H4 (cell line): ENCODE data around the gene SRSF8. TPM values are rescaled to one million over a fixed set of nuclear protein-coding genes. Genes with fewer than 3 reads are reported as not detected.
"Not testable (repeated sequence)": the region's sequence is repeated elsewhere in the genome, so short reads cannot be mapped to it uniquely, and the experiment has no call there.

Experiments
- DNase-seq: peaks from one replicate; pipeline ENCODE4 v3.0.0-alpha.2; 2015; ENCODE audit warnings: low spot score
- total RNA-seq: library from RNA; depleted of rRNA; stranded (reverse); fragments of >200 nt; shearing (Covaris generic); gene quantifications from 2 replicates; pipeline ENCODE4 v1.2.3, GENCODE V29; 2014

SRSF8 gene
- total RNA-seq, 1 experiment from 2014 or later, result 24.2 TPM

DNA sequence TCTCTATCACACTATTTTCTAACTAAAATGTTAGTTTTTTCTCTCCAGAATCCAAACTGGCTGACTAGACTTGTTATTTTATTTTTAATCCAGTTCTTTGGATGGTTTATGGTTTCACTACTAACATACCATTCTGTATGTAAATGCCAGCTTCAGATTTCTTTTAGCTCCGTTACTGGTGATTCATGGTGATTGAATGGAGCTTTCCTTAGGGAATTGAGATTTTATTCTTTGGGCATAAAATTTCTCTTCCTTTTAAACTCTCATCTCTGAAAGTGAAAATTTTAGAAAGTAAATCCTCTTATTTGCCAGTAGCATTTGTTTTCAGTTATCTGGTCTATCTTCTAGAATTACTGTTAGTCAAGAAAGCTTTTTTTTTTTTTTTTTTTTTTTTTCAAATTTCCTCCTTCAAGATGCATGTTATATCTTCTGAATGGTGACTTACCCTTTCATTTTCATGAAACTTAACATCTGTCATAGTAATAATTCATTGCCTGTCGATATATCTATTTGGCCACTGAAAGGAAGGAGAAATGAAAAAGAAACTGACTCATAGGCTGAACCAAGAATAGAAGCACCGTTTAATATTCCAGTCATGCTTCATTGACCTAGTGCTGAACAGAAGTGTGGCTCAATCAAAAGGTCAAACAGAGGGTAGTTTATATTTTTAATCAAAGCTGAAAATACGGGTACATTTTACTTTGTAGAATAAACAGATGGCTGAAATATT lies 29.3 kb downstream of the SRSF8 start:
- DNase-seq, result no peak

DNA sequence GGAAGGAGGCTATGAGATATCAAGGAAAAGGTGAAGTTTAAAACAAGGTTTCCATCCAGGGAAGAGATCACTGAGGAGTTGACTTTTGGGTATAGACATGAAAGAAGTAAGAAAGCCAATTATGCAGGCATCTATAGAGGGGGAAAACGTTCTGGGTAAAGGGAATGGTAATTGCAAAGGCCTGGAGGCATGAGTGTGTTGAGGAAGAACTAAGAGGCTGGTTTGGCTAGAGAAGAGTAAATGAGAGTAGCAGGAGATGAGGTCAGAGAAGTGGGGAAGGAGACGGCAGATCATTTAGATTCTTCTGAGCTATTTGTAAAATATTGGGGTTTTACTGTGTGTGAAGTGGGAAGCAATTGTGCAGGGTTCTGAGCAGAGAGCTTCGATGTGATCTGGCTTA lies 30.5 kb downstream of the SRSF8 start:
- DNase-seq, result no peak

DNA sequence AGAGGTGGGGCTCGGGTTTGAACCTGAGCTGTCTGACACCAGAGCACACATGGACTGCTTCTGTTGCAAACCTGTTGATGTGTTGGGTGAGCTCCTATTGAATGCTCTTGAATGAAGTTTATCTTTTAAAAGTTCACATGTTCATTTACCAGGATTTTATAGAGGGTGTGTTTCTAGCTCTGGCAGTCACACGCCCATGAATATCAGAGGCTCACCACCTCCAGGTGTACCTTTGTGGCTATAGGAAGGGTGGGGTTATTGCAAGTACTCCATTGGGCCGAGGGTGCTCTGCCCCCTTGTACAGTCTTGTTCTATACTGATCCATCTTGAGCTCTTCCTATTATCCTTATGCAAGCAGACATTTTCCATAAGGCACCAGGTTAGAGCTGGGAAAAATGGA lies 32.1 kb downstream of the SRSF8 start:
- no peak for DNase-seq

DNA sequence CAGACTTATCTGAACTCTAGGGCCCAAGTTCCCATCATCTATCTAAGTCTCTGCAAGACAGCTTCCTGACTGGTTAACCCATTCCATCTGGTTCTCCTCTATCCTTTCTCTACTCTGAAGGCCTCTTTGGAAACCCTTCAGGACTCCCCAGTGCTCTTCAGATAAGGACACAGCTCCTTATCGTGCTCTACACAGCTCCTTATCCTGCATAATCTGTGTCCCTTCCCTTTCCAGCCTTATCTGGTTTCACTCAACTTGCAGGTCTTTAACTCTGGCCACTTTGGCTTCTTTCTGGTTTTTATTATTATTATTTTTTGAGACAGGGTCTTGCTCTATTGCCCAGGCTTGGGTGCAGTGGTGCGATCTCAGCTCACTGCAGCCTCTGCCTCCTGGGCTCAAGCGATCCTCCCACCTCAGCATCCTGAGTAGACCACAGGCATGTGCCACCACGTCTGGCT lies 33.5 kb downstream of the SRSF8 start:
- no peak for DNase-seq

DNA sequence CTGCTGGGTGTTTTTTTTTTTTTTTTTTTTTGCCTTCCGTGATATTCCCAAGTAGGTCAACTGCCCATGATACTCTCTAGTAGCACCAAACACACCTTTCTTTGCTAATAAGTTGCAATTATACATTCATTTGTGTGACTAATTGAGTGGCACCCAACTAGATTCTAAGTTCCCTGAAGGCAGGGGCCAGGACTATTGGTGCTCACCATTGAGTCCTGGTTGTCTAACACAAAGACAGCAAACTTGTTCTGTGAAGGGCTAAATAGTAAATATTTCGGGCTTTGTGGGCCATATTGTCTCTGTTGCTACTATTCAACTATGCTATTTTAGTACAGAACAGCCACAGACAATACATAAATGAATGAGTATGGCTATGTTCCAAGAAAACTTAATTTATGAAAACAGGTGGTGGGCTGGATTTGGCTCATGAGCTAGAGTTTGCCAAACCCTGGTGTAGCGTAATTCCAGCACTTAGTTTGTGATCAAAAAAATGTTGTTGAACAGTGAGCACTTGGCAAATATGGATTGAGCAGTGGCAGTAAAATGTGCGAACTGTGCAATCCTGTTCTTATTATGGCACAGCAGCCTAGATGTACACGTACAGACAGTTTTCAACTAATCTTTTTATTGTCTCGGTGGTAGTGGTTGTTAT lies 34.3 kb downstream of the SRSF8 start:
- DNase-seq, result no peak

DNA sequence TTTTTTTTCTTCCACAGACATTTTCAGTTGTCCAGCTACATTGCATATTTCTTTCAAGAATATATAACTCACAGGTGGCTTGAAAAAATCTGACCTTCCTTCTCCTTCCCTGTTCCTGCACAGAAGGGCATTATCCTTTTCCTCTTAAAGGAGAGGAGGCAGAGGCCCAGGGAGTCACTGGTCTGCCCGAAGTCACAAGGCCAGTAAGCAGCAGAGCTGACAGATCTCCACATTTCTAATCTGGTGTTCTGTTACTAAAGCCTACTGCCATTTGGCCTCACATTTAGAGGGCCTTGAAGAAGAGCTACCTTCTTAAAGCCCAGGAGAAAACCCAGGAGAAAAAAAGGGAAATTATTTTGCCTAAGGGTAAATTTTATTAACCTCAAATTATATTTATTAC lies 35.2 kb downstream of the SRSF8 start:
- DNase-seq, result no peak

DNA sequence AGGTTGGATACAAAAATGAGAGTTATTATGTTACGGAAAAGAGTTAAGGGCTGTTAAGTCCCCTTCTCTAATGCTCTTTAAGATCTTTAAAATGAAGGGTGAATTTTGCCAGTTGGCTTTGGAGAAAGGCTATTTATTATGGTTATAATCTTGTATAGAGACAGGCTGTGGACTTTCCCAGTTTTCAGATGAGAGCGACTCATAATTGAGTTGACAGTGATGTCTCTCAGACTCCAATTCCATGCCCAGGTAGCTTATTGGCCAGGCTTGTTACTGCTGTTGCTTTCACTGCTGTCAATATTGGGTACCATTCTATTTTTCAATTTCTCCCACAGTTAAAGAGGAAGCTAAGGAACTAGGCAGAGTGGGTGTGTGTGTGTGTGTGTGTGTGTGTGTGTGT lies 36.0 kb downstream of the SRSF8 start:
- no peak for DNase-seq

DNA sequence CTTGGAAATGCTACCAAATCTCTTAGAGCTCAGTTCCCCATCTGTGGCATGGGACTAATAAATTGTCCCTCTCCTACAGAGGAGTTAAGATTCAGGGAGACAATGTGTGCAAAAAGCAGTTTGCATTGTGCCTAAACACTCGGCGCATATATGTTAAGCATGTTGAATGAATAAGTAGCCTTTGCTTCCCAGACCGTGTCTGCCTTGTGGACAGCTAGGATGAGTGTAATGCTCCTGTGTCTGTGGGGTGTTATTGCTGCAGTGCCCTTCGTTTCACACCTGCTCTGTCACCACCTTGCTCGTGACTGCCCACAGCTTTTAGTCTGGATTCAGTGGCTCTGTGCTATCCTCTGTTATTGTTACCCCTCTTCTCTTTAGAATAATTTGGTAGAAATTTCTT lies 37.0 kb downstream of the SRSF8 start:
- DNase-seq, result no peak

DNA sequence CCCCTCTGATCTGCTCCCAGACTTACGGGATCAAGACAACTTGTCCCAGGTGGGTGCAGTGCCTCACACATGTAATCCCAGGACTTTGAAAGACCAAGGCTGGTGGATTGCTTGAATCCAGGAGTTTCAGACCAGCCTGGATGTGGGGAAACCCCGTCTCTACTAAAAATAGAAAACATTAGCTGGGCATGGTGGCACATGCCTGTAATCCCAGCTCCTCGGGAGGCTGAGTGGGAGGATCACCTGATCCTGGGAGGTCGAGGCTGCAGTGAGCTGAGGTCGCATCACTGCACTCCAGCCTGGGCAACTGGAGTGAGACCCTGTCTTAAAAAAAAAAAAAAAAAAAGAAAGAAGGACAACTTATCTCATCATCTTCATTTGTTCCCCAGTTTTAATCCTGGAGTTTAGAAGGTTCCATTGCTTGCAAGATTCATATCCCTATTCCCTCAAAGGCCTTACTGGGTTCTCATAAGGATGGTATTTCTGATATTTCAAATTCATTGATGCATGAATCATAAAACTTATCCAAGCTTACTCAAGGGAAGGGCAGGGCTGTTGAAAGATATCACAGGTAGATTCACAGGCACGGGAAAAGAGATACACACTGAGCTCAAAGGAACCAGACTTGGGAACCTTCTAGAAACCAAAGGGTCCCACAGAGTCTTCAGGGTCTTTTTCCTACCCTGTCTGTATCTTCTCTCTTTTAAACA lies 37.6 kb downstream of the SRSF8 start:
- no peak for DNase-seq

DNA sequence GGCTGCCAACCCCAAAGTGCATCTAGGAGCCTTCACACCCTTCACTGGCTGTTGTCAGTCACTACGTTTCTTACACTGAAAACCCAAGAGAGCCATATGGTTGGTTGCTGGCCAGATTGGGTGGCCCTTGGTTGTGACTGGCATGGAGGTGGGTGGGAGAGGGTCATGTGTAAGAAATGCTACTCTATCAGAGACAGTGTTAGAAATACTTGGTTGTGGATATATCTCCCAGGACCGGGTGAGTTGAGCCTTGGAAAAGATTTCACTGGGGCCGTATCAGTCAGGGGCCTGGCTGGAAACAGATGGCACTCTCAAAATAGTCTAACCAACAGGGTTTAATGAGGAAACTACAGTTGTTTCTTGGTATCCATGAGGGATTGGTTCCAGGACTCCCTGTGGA lies 38.1 kb downstream of the SRSF8 start:
- no peak for DNase-seq

DNA sequence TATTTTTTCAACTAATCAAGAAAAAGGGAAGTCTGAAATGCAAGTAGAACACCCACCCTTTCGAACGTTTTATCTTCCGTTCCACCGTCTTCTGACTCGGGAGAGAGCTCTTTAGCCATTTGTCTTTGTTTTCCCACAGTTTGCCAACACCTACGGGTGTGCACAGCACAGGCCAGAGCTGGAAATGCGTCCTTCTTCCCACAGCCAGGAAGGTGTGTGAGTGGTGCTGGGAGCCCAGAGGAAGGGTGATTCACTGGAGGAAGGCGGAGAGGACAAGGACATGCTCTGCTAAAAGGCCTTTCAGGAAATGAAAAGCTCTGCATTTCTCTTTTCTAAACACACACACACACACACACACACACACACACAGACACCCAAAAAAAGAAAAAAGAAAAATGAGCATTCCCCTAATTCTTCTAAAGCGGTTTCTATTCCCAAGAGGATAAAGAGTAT lies 41.5 kb downstream of the SRSF8 start:
- DNase-seq, result peak; percentile 42

DNA sequence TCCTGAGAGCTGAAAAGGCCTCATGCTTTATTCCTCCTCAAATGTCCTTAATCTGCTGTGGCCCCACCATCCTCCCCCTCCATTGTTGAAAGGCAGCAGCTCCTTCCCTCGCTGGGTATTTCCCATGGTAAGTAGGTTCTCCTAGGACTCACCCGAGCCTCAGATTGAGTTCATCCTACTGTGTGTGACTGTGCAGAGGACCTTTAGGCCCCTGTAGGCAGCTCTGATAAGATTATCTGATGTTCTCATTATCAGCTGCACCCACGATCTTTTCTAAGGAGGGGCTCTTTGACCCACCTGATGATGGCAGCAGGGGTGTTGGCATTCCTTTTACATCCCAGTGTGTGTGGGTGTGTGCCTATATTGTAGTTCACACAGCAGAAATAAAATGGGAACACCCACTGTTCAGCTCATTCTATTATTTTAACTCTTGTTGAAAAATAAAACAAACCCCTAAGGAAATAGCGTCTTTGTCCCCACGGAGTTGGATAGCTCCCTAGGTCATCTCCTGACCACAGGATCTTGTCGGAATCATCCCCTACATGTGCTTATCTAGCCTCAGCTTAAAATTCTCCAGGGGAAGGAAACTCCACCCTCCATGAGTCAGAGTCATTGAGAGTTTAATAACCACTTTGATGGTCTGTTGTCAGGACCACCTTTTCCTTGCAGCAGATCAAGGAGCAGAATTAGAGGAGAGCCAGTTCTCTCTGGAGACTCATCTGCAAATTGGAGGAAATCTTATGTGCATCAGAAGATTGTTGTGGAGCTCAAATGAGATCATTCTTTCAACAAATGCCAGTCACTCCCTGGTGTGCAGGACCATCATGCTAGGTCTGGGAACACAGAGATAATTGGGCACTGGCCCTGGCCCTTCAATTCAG lies 42.2 kb downstream of the SRSF8 start:
- DNase-seq, result no peak

DNA sequence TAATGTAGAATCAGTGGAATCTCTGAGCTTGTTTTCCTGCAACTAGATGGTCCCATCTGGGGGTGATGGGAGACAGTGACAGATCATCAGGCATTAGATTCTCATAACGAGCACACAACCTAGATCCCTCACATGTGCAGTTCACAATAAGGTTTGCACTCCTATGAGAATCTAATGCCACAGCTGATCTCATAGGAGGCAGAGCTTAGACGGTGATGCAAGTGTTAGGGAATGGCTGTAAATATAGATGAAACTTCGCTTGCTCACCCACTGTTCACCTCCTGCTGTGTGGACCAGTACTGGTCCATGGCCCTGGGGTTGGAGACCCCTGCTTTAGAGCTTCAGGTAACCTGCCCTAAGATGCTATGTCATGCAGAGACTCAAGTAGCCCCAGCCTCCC lies 44.8 kb downstream of the SRSF8 start:
- not testable (repeated sequence) for DNase-seq

DNA sequence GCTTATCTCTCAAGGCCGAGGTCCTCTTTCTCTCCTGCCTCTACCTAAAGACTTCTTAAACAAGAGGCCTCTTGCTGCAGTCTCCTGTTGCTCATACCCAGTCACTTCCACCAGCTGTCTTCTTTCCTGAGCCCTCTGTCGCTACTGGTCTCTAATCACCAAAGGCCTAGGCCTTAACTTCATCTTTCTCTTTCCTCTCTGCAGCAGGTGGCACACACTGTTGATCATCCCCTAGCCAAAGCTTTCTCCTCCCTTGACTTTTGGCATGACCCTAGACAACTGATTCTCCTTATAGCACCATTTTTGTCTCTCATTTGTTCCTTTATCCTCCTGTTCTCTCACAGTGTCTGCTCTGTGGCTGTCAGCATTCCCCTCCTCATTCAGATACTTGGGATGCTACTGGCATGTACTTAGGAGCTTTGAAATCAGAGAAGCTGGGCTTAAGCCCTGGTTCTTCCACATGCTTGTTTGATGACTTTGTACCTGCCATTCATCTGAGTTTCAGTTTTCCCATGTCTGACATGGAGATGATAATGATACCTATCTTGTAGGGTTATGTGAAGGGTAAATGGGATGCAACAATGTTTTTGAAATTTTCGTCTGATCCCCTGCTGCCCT lies 45.3 kb downstream of the SRSF8 start:
- DNase-seq, result no peak

DNA sequence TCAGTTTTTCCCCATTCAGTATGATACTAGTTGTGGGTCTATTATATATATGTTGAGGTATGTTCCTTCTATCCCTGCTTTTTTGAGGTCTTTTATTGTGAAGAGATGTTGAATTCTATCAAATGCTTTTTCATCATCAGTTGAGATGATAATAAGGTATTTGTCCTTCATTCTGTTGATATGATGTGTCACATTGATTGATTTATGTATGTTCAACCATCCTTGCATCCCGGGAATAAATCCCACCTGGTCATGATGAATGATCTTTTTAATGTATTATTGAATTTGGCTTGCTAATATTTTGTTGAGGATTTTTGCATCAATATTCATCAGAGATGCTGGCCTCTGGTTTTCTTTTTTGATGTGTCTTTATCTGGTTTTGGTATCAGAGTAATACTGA lies 48.9 kb downstream of the SRSF8 start:
- DNase-seq, result no peak

DNA sequence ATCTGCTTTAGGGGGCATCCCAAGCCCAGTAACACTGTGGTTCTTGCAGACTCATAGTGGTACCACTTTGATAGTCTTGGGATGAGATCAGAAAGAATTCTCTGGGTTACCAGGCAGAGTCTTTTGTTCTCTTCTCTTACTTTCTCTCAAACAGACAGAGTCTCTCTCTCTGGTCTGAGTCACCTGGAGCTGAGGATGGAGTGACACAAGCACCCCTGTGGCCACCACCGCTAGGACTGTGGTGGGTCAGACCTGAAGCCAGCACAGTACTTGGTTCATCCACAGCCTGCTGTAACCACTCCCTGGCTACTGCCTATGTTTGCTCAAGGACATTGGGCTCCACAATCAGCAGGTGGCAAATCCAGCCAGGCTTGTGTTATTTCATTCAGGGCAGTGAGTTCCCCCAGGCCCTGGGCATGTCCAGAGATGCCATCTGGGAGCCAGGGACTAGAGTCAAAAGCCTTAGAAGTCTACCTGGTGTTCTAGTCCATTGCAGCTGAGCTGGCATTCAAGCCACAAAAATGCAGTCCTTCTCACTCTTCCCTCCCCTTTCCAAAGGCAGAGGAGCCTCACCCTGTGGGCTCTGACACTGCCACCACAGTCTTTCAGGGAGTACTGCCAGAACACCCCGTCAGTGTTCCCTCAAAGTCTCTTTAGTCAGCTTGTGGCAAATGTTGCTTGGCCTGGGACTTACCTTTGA lies 52.8 kb downstream of the SRSF8 start:
- DNase-seq, result no peak
